Pancreas (tissue), 10 donors: ENCODE data around the gene COPS9. TPM values are rescaled to one million over a fixed set of nuclear protein-coding genes. Genes with fewer than 3 reads are reported as not detected.
A peak's percentile ranks its signal among the peaks of the same experiment; 100 is the strongest.

Source experiments
- ATAC-seq, 4 donors: fragments of 200-7000 bp; cut with Tn5 transposase; one replicate each; pipeline versions ENCODE4 v1.8.0 to v1.9.1; 2020; ENCODE audit warnings: mild to moderate bottlenecking in 4 of 4, moderate library complexity in 4 of 4
- DNase-seq, 6 donors: peaks; one replicate each; pipeline ENCODE4 v3.0.0-alpha.2; 2020
- FAIRE-seq: peaks from 2 replicates; lab custom pipeline; 2012; peaks lifted over from hg19 to GRCh38; lab: Jason Lieb, UNC
- H3K27ac ChIP-seq, 4 donors: fragments of 200-600 bp; sonication (generic); 1 replicate in 3 of 4; 2 replicates in 1 of 4; pipeline versions ENCODE4 v1.5.0 to v1.8.0; 2020
- H3K27me3 ChIP-seq, 4 donors: fragments of 200-600 bp; one replicate each; pipeline ENCODE4 v1.8.0; 2021
- H3K36me3 ChIP-seq, 3 donors: fragments of 200-600 bp; sonication (generic) in 1 of 3; one replicate each; pipeline versions ENCODE4 v1.5.0 to v1.8.0; 2020 to 2021
- H3K4me1 ChIP-seq, 3 donors: fragments of 200-600 bp; one replicate each; pipeline ENCODE4 v1.8.0; 2021
- H3K4me3 ChIP-seq, 4 donors: fragments of 200-600 bp; sonication (generic) in 2 of 4; one replicate each; pipeline versions ENCODE4 v1.5.0 to v1.8.0; 2020 to 2021
- H3K9me3 ChIP-seq, 4 donors: fragments of 200-600 bp; one replicate each; pipeline ENCODE4 v1.8.0; 2021
- CTCF ChIP-seq, 4 donors: fragments of 200-600 bp; sonication (generic) in 3 of 4; IDR thresholded peaks; one replicate each; pipeline versions ENCODE4 v1.5.0 to v1.8.0; 2021; ENCODE audit warnings: antibody characterized with exemption in 4 of 4
- WGBS, 2 donors: extraction: QIAGEN DNeasy Blood & Tissue Kit; methylation state at CpG; one replicate each; pipeline ENCODE4 v1.1.7; 2013; 5-methylcytosine and 5-hydroxymethylcytosine counted together
- intact Hi-C, 3 donors: fragments of 100-400 bp; cut with DNase I; formaldehyde crosslinking; loops; one replicate each; pipeline versions ENCODE4 v1.11.1 to v1.14.2; 2022
- polyA plus RNA-seq, 2 donors: library from polyadenylated mRNA; stranded (reverse); fragments of 200-250 nt; gene quantifications; one replicate each; pipeline ENCODE4 v1.2.3, GENCODE V29; 2013
- total RNA-seq, 6 donors: library from RNA; stranded (reverse); fragmentation: NEBNext Ultra II Directional in 4 of 6; extraction: Animal tissue kit (Norgen Biotek cat#: 25700) in 4 of 6; gene quantifications; one replicate each; pipeline versions ENCODE4 v1.2.1 to v1.2.4, GENCODE V29; 2021 to 2023
- donor health status: healthy with polysubstance abuse.
- donor health status: DM: no; HTN: no; CAD: no; lungs with moderate emphysema.
- donor health status: DM: no; HTN: no; CAD: no.
- donor health status: control.
- donor health status: control.
- donor health status: Bipolar disorder and iron deficiency.
- donor health status: DM: yes; HTN: yes; CAD: no.
- donor health status: DM: no; HTN: no; CAD: no.
- donor health status: DM: no; HTN: no; CAD: no.
- donor health status: DM: yes; HTN: yes; CAD: no.

Gene COPS9
- total and polyA plus RNA-seq, 8 donors = 52.8 to 210 (median 60.1) TPM

- H3K4me1 ChIP-seq = no peaks in the 10 kb centered on the region
- ATAC-seq (no peak), FAIRE-seq (no peak), DNase-seq (peak in 1 of 6 donors; percentile 5)
- no peaks in the 10 kb centered on the region for H3K9me3 ChIP-seq
- H3K4me3 ChIP-seq = no peak overlapping the region
- intact Hi-C loops = no loop called here
- 79 to 93% methylated on average over 7 of the region's 7 CpGs for WGBS, 2 donors
- H3K36me3 ChIP-seq = peaks cover 0 to 21% (median 6%) of the 10 kb centered on the region in 3 donors
- H3K27ac ChIP-seq = no peak overlapping the region
- TF ChIP-seq CTCF (IDR thresholded peaks at IDR 0.05) = no peak
- H3K27me3 ChIP-seq = no peaks in the 10 kb centered on the region
Measured at GRCh38 chr2:240127191-240127750, 8.8 kb downstream of the COPS9 start.

- H3K9me3 ChIP-seq = no peaks in the 10 kb centered on the region
- FAIRE-seq = no peak
- no peak for TF ChIP-seq CTCF (IDR thresholded peaks at IDR 0.05)
- no peaks in the 10 kb centered on the region for H3K27me3 ChIP-seq
- no peaks in the 10 kb centered on the region for H3K4me1 ChIP-seq
- whole genome bisulfite sequencing, 2 donors = 91 to 93% methylated on average over 10 of the region's 10 CpGs
- no peak for ATAC-seq
- peaks cover 0 to 18% (median under 1%) of the 10 kb centered on the region in 3 donors for H3K36me3 ChIP-seq
- peak in 1 of 6 donors; percentile 13 for DNase-seq
- intact Hi-C loops = no loop called here
- no peak overlapping the region for H3K27ac ChIP-seq
- H3K4me3 ChIP-seq = no peak overlapping the region
Measured at GRCh38 chr2:240126731-240127130, 9.4 kb downstream of the COPS9 start.

DNA sequence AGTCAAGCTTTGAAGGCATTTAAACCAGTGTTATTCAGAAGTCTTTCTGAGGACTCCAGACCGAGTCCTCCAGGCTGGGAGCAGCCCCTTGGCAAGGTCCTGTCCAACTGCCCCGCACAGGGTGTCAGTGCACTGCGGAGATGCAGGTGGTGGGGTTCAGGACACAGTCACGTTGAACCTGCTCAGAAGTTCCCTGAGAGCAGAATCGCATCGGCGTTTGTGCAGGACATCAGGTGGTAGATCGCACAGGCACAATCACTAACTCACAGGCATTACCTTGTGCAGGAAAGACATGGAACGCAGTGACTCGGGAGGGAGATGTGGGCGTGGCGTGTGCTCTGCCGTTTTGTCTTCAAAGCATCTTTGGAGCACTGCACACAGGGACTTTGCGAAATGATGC is 10.4 kb downstream of the COPS9 start:
- 92 to 95% methylated on average over 14 of the region's 14 CpGs for WGBS, 2 donors
- Histone ChIP-seq H3K27ac (no peak overlapping the region), H3K27me3 (no peaks in the 10 kb centered on the region), H3K9me3 (no peaks in the 10 kb centered on the region), H3K4me1 (no peaks in the 10 kb centered on the region), H3K4me3 (no peak overlapping the region), H3K36me3 (peaks cover 0 to 10% (median 0%) of the 10 kb centered on the region in 3 donors)
- DNase-seq (peak in 2 of 6 donors; percentile 4 to 20), FAIRE-seq (no peak), ATAC-seq (no peak)
- TF ChIP-seq CTCF (IDR thresholded peaks at IDR 0.05) = no peak
- intact Hi-C loops = no loop called here

- Histone ChIP-seq H3K9me3 (no peaks in the 10 kb centered on the region), H3K4me1 (no peaks in the 10 kb centered on the region), H3K27me3 (no peaks in the 10 kb centered on the region), H3K36me3 (peaks cover 0 to under 1% (median 0%) of the 10 kb centered on the region in 3 donors), H3K4me3 (no peak overlapping the region), H3K27ac (no peak overlapping the region)
- 88 to 89% methylated on average over 8 of the region's 8 CpGs for WGBS, 2 donors
- no peak for FAIRE-seq
- TF ChIP-seq CTCF (IDR thresholded peaks at IDR 0.05) = no peak
- peak in 3 of 6 donors; percentile 5 to 28 (median 23) for DNase-seq
- intact Hi-C loops = no loop called here
- ATAC-seq = no peak
Measured at GRCh38 chr2:240124651-240125030, 11.5 kb downstream of the COPS9 start.
